ENCODE measurements around the gene HOXB4. TPM values are rescaled to one million over a fixed set of nuclear protein-coding genes. Genes with fewer than 3 reads are reported as not detected.

Gene HOXB4
- total RNA-seq, 2 experiments from 2014 or later, result 0.16 to 0.17 TPM

DNA sequence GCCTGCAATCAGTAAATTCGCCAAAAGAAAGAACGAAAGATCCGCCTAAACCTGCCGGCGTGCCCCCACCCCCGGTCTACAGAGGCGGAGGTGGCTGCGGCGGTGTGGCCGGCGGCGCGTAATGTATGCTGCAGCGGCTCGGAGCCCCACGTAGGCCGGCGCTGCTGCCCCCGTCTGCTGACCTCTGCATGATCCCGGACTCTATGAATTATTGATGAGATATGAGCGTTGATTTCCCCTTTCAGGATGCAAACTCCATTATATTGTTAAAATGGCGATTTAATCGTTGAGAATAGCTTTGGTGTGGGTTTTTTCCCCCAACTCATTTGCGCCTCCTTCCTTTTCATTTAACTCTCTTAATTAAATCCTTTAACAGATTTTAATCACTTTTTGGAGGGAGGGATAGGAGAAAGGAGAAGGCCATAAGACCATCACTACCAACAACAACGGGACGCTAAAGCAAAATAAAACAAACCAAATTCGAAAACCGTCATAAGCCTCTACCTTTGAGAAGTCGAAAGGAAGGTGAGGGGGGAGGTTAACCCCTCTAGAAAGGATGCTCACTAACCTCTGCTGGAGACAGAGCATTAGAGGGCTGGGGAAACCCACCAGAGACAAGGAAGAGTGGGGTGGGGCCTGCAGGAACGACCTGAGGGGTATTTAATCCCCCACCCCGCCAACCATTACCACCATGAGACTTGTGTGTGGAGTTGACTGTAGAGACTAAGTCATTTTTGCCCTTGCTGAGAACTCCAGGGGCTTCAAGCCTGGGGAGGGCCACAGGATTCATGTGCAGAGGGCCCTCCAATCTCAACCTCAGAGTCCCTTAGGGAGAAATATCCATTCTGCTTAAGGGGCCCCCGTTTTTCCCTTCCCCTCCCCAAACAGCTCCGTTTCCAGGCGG is 8.5 kb upstream of the HOXB4 start:
- no peak for ATAC-seq (ENCODE audit: poor library complexity)
- Histone ChIP-seq H3K27ac (ENCODE audit: low read depth in 1 of 2, low read length in 2 of 2) (no peak overlapping the region), H3K36me3 (ENCODE audit: insufficient read depth, low read length) (no peaks in the 10 kb centered on the region), H3K27me3 (ENCODE audit: control insufficient read depth in 1 of 2, insufficient read depth in 2 of 2, low read length in 2 of 2) (peaks cover 68 to 88% of the 10 kb centered on the region in 2 experiments), H3K4me1 (ENCODE audit: insufficient read depth, low read length) (peaks cover 34% of the 10 kb centered on the region), H3K4me3 (ENCODE audit: low read length) (peak overlapping the region; percentile 81), H3K9me3 (ENCODE audit: control insufficient read depth in 1 of 2, insufficient read depth in 1 of 2, low read length in 2 of 2) (no peaks in the 10 kb centered on the region)
- Mint-ChIP-seq H3K27ac (no peak overlapping the region), H3K4me3 (peak overlapping the region; percentile 93), H3K9me3 (no peaks in the 10 kb centered on the region), H3K36me3 (ENCODE audit: low read depth) (no peaks in the 10 kb centered on the region), H3K4me1 (ENCODE audit: low read depth) (peaks cover 30% of the 10 kb centered on the region), H3K27me3 (peaks cover 100% of the 10 kb centered on the region)
- intact Hi-C loops (cut with DNase I, micrococcal nuclease), result no loop called here
- ChIA-PET CTCF (interaction anchor here (1.7 to 2.3 kb wide), 2 partner anchors 251 to 279 kb away, joined by 6 to 9 read pairs; no protein-coding TSS in a partner anchor), POLR2A (interaction anchor here (2.0 to 2.1 kb wide), 2 partner anchors 24 to 253 kb away, joined by 5 to 6 read pairs; no protein-coding TSS in a partner anchor)
- TF ChIP-seq, protein P1, sequence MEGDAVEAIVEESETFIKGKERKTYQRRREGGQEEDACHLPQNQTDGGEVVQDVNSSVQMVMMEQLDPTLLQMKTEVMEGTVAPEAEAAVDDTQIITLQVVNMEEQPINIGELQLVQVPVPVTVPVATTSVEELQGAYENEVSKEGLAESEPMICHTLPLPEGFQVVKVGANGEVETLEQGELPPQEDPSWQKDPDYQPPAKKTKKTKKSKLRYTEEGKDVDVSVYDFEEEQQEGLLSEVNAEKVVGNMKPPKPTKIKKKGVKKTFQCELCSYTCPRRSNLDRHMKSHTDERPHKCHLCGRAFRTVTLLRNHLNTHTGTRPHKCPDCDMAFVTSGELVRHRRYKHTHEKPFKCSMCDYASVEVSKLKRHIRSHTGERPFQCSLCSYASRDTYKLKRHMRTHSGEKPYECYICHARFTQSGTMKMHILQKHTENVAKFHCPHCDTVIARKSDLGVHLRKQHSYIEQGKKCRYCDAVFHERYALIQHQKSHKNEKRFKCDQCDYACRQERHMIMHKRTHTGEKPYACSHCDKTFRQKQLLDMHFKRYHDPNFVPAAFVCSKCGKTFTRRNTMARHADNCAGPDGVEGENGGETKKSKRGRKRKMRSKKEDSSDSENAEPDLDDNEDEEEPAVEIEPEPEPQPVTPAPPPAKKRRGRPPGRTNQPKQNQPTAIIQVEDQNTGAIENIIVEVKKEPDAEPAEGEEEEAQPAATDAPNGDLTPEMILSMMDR (IDR thresholded peaks at IDR 0.05), result no peak
- DNase-seq, result peak in 3 of 14 experiments; percentile 50 to 58 (median 50)

DNA sequence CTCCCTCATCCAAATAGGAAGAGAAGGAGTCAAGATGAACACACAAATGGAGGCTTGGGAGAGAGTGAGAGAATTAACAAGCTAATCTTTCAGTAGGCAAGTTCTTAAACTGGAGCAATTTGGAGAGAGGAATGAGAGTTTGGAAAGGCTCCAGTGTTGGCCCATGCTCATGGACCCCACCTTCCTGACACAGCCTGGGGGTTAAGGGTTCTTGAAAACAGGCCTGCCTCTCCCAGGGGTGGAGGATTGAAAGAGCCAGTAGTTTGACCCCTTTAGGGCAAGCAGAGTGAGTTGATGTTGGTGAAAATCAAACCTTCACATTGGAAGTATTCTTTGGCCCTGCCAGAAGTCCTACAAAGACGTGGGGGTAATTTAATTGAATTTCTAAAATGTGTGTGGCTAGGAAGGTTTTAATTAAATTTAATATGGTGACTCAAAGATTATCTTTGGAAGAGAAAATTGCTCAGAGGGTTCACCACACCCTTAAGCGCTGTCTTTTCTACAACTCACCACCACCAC is 6.1 kb upstream of the HOXB4 start:
- intact Hi-C loops (cut with DNase I, micrococcal nuclease), result no loop called here
- POLR2A ChIA-PET, result interaction anchor here (0.6 kb wide), 1 partner anchor 19 kb away, joined by 3 read pairs; no protein-coding TSS in a partner anchor
- no peak for ATAC-seq (ENCODE audit: poor library complexity)
- Mint-ChIP-seq H3K9me3 (no peaks in the 10 kb centered on the region), H3K4me3 (peak overlapping the region; percentile 60), H3K4me1 (ENCODE audit: low read depth) (peaks cover 53% of the 10 kb centered on the region), H3K27me3 (peaks cover 100% of the 10 kb centered on the region), H3K36me3 (ENCODE audit: low read depth) (no peaks in the 10 kb centered on the region), H3K27ac (no peak overlapping the region)
- Histone ChIP-seq H3K4me1 (ENCODE audit: insufficient read depth, low read length) (peaks cover 50% of the 10 kb centered on the region), H3K36me3 (ENCODE audit: insufficient read depth, low read length) (no peaks in the 10 kb centered on the region), H3K4me3 (ENCODE audit: low read length) (no peak overlapping the region), H3K27ac (ENCODE audit: low read depth in 1 of 2, low read length in 2 of 2) (no peak overlapping the region), H3K9me3 (ENCODE audit: control insufficient read depth in 1 of 2, insufficient read depth in 1 of 2, low read length in 2 of 2) (peaks cover 0 to 3% of the 10 kb centered on the region in 2 experiments), H3K27me3 (ENCODE audit: control insufficient read depth in 1 of 2, insufficient read depth in 2 of 2, low read length in 2 of 2) (peaks cover 71 to 88% of the 10 kb centered on the region in 2 experiments)
- no peak for DNase-seq
- CTCF ChIA-PET, result interaction anchor here (1.2 to 1.5 kb wide), 2 partner anchors 35 to 232 kb away, joined by 3 to 5 read pairs; no protein-coding TSS in a partner anchor
- TF ChIP-seq, protein P1 (IDR thresholded peaks at IDR 0.05), result no peak

DNA sequence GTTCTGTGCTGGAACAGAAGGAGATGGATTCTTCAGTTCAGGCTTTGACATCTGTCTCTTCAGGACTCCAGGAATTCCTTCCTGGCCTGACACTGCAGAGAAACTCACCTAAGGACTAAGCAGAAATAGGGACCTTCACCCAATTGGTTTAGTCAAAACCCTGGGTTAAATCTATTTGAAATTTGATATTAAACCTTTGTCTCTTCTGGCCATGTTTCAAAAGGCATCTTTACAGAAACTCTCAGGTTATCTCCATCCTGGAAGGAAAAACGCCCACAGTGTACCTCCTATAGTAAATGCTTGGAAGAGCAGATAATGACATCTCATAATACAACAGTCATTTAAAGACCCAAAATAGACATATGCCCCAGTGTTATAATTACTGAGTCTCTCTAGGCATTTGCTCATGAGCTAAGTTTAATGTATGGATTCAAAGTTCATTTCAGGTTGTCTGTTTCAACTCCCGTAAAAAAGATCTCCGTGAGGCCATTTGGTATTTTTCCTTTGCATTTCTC is 5.6 kb upstream of the HOXB4 start:
- Histone ChIP-seq H3K4me1 (ENCODE audit: insufficient read depth, low read length) (peaks cover 55% of the 10 kb centered on the region), H3K9me3 (ENCODE audit: control insufficient read depth in 1 of 2, insufficient read depth in 1 of 2, low read length in 2 of 2) (peaks cover 0 to 3% of the 10 kb centered on the region in 2 experiments), H3K27ac (ENCODE audit: low read depth in 1 of 2, low read length in 2 of 2) (no peak overlapping the region), H3K4me3 (ENCODE audit: low read length) (no peak overlapping the region), H3K36me3 (ENCODE audit: insufficient read depth, low read length) (no peaks in the 10 kb centered on the region), H3K27me3 (ENCODE audit: control insufficient read depth in 1 of 2, insufficient read depth in 2 of 2, low read length in 2 of 2) (peaks cover 71 to 87% of the 10 kb centered on the region in 2 experiments)
- Mint-ChIP-seq H3K27ac (no peak overlapping the region), H3K9me3 (no peaks in the 10 kb centered on the region), H3K4me3 (peak overlapping the region; percentile 60), H3K27me3 (peaks cover 100% of the 10 kb centered on the region), H3K4me1 (ENCODE audit: low read depth) (peaks cover 59% of the 10 kb centered on the region), H3K36me3 (ENCODE audit: low read depth) (no peaks in the 10 kb centered on the region)
- TF ChIP-seq, protein P1 (IDR thresholded peaks at IDR 0.05), result no peak
- CTCF ChIA-PET, result interaction anchor here (1.2 to 1.6 kb wide), 3 partner anchors 9 to 232 kb away, joined by 3 to 5 read pairs (median 4); partner anchors contain the start of gene HOXB5
- POLR2A ChIA-PET, result interaction anchor here (0.6 to 0.7 kb wide), 2 partner anchors 19 to 39 kb away, joined by 3 read pairs; no protein-coding TSS in a partner anchor
- DNase-seq, result no peak
- no peak for ATAC-seq (ENCODE audit: poor library complexity)
- intact Hi-C loops (cut with DNase I, micrococcal nuclease), result no loop called here
